Ascending aorta (tissue), 2 donors: ENCODE data around the gene ARHGAP28. TPM values are rescaled to one million over a fixed set of nuclear protein-coding genes. Genes with fewer than 3 reads are reported as not detected.
"Not testable (repeated sequence)": the region's sequence is repeated elsewhere in the genome, so short reads cannot be mapped to it uniquely, and the experiment has no call there.

Experiments used
- DNase-seq, 2 donors: peaks; one replicate each; pipeline ENCODE4 v3.0.0-alpha.2; 2019; ENCODE audit warnings: low spot score in 2 of 2
- H3K27ac ChIP-seq, 2 donors: fragments of 200-600 bp; sonication (generic); one replicate each; pipeline ENCODE4 v1.5.1; 2016 to 2017; ENCODE audit warnings: mild to moderate bottlenecking in 1 of 2
- H3K27me3 ChIP-seq: fragments of 200-600 bp; sonication (generic); one replicate; pipeline ENCODE4 v1.5.1; 2017
- H3K36me3 ChIP-seq, 2 donors: fragments of 200-600 bp; sonication (generic); one replicate each; pipeline ENCODE4 v1.5.1; 2016
- H3K4me1 ChIP-seq, 2 donors: fragments of 200-600 bp; sonication (generic); one replicate each; pipeline ENCODE4 v1.5.1; 2016 to 2017; ENCODE audit warnings: mild to moderate bottlenecking in 1 of 2
- H3K4me3 ChIP-seq, 2 donors: fragments of 200-600 bp; sonication (generic); one replicate each; pipeline ENCODE4 v1.5.1; 2016 to 2017; ENCODE audit warnings: mild to moderate bottlenecking in 1 of 2
- H3K9me3 ChIP-seq, 2 donors: fragments of 200-600 bp; sonication (generic); one replicate each; pipeline ENCODE4 v1.5.1; 2016
- CTCF ChIP-seq, 3 experiments: fragments of 200-600 bp in 2 of 3; fragments of 450-650 bp in 1 of 3; sonication (generic) in 2 of 3; IDR thresholded peaks; one replicate each; pipeline ENCODE4 v1.5.1; 2016 to 2019; ENCODE audit warnings: antibody characterized with exemption in 3 of 3, mild to moderate bottlenecking in 1 of 3, moderate library complexity in 1 of 3
- intact Hi-C: fragments of 100-400 bp; cut with DNase I; formaldehyde crosslinking; loops from one replicate; pipeline ENCODE4 v1.15.1; 2023
- total RNA-seq: library from RNA; depleted of rRNA; stranded (reverse); fragments of >200 nt; gene quantifications from one replicate; pipeline ENCODE4 v1.1.0, GENCODE V29; 2016

ARHGAP28 gene
- total RNA-seq, 1 donor from 2014 or later = 0.85 TPM

GRCh38 chr18:6819332-6819731 is 89.8 kb downstream of the ARHGAP28 start:
- Histone ChIP-seq H3K9me3 (no peaks in the 10 kb centered on the region), H3K4me1 (no peaks in the 10 kb centered on the region), H3K4me3 (no peak overlapping the region), H3K27ac (no peak overlapping the region), H3K27me3 (no peaks in the 10 kb centered on the region), H3K36me3 (no peaks in the 10 kb centered on the region)
- no peak for TF ChIP-seq CTCF (IDR thresholded peaks at IDR 0.05)
- DNase-seq = no peak
- intact Hi-C loops = no loop called here

- no peak overlapping the region for H3K27ac ChIP-seq
- no peaks in the 10 kb centered on the region for H3K36me3 ChIP-seq
- H3K27me3 ChIP-seq = no peaks in the 10 kb centered on the region
- no peak for DNase-seq
- no peaks in the 10 kb centered on the region for H3K9me3 ChIP-seq
- intact Hi-C loops = no loop called here
- no peaks in the 10 kb centered on the region for H3K4me1 ChIP-seq
- no peak overlapping the region for H3K4me3 ChIP-seq
- no peak for TF ChIP-seq CTCF (IDR thresholded peaks at IDR 0.05)
Observed at GRCh38 chr18:6820314-6820713, 90.8 kb downstream of the ARHGAP28 start.

GRCh38 chr18:6821356-6821755 is 91.8 kb downstream of the ARHGAP28 start:
- H3K9me3 ChIP-seq = no peaks in the 10 kb centered on the region
- H3K36me3 ChIP-seq = no peaks in the 10 kb centered on the region
- DNase-seq = no peak
- no peak for TF ChIP-seq CTCF (IDR thresholded peaks at IDR 0.05)
- intact Hi-C loops = no loop called here
- no peaks in the 10 kb centered on the region for H3K4me1 ChIP-seq
- H3K27me3 ChIP-seq = no peaks in the 10 kb centered on the region
- no peak overlapping the region for H3K4me3 ChIP-seq
- H3K27ac ChIP-seq = no peak overlapping the region

- H3K27ac ChIP-seq, intact Hi-C loops, H3K27me3 ChIP-seq, H3K36me3 ChIP-seq, H3K9me3 ChIP-seq, H3K4me3 ChIP-seq, H3K4me1 ChIP-seq, DNase-seq: not testable (repeated sequence)
Observed at GRCh38 chr18:6827161-6827560, 97.6 kb downstream of the ARHGAP28 start.

- intact Hi-C loops, H3K36me3 ChIP-seq, H3K4me1 ChIP-seq, H3K9me3 ChIP-seq, H3K27ac ChIP-seq, H3K4me3 ChIP-seq, H3K27me3 ChIP-seq, DNase-seq: not testable (repeated sequence)
Observed at GRCh38 chr18:6827566-6827965, 98.0 kb downstream of the ARHGAP28 start.

GRCh38 chr18:6830916-6831315 is 101.4 kb downstream of the ARHGAP28 start:
- Histone ChIP-seq H3K27ac (no peak overlapping the region), H3K4me3 (no peak overlapping the region), H3K9me3 (no peaks in the 10 kb centered on the region), H3K27me3 (no peaks in the 10 kb centered on the region), H3K36me3 (no peaks in the 10 kb centered on the region), H3K4me1 (no peaks in the 10 kb centered on the region)
- TF ChIP-seq CTCF (IDR thresholded peaks at IDR 0.05) = no peak
- DNase-seq = no peak
- intact Hi-C loops = no loop called here

- no peaks in the 10 kb centered on the region for H3K4me1 ChIP-seq
- DNase-seq = no peak
- TF ChIP-seq CTCF (IDR thresholded peaks at IDR 0.05) = no peak
- intact Hi-C loops = no loop called here
- no peaks in the 10 kb centered on the region for H3K9me3 ChIP-seq
- H3K36me3 ChIP-seq = no peaks in the 10 kb centered on the region
- no peak overlapping the region for H3K4me3 ChIP-seq
- H3K27me3 ChIP-seq = no peaks in the 10 kb centered on the region
- no peak overlapping the region for H3K27ac ChIP-seq
Observed at GRCh38 chr18:6835345-6835744, 105.8 kb downstream of the ARHGAP28 start.
